ENCODE measurements around the gene SORBS2.

The SORBS2 gene

GRCh38 chr4:185582651-185583400, 229.2 kb downstream of the SORBS2 start:
- H3K4me3 ChIP-seq (ENCODE audit: low read depth, low read length) = no peak overlapping the region
- no peak for TF ChIP-seq CTCF (IDR thresholded peaks at IDR 0.05; ENCODE audit: borderline replicate concordance, insufficient read depth, low read depth, low read length)

GRCh38 chr4:185580699-185581098, 231.3 kb downstream of the SORBS2 start:
- H3K4me3 ChIP-seq (ENCODE audit: low read depth, low read length) = no peak overlapping the region
- no peak for TF ChIP-seq CTCF (IDR thresholded peaks at IDR 0.05; ENCODE audit: borderline replicate concordance, insufficient read depth, low read depth, low read length)

GRCh38 chr4:185578284-185578683, 233.7 kb downstream of the SORBS2 start:
- H3K4me3 ChIP-seq (ENCODE audit: low read depth, low read length) = no peak overlapping the region
- no peak for TF ChIP-seq CTCF (IDR thresholded peaks at IDR 0.05; ENCODE audit: borderline replicate concordance, insufficient read depth, low read depth, low read length)

DNA sequence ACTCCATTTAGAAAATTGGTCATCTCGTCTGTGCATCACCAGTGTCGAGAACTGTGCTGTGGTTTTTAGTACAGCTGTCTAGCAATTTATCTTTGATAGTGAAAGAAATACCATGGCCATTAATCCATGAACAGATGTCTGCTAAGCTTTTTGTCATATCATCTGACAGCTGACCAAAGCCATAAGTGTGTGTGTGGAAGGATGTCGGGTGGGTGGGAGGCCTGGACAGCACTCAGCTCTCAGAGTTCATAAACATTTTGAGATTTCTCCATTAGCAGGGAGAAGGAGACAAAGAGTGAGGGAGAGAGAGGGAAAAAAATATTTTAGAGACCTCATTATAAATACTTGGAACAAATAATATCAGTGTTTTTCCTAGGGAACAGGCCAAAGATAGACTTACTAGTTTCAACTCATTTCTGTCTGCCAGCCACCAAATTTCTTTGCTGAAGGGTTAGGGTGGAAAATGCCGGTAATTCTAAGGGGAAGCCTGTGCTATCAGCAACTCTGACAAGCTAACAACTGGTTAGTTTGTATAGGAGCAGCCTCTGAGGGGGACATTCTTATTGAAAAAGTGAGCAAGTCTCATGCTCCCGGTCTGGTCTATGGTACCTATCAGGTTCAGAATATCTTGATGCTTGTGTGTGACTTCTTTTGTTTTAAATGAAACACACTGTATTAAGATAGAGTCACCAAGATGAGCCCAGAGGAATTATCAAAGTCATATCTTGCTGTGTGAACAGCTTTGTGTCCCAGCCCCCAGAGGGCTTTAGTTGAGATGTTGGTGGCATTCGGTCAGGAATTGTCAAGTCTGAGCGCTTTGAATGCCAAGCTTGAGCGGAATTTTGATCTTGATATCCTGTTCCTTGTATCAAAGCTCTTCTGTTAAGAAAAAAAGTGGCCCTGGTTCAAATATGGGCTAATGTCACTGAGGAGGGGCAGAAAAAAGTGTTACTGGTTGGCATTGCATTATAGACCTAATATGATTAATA, 234.7 kb downstream of the SORBS2 start:
- H3K4me3 ChIP-seq (ENCODE audit: low read depth, low read length) = no peak overlapping the region
- no peak for TF ChIP-seq CTCF (IDR thresholded peaks at IDR 0.05; ENCODE audit: borderline replicate concordance, insufficient read depth, low read depth, low read length)

- no peak overlapping the region for H3K4me3 ChIP-seq (ENCODE audit: low read depth, low read length)
- TF ChIP-seq CTCF (IDR thresholded peaks at IDR 0.05; ENCODE audit: borderline replicate concordance, insufficient read depth, low read depth, low read length) = no peak
These were observed 235.6 kb downstream of the SORBS2 start for GRCh38 chr4:185576314-185576961.

GRCh38 chr4:185573651-185574199, 238.3 kb downstream of the SORBS2 start:
- TF ChIP-seq CTCF (IDR thresholded peaks at IDR 0.05; ENCODE audit: borderline replicate concordance, insufficient read depth, low read depth, low read length) = no peak
- H3K4me3 ChIP-seq (ENCODE audit: low read depth, low read length) = no peak overlapping the region
